K562 (cell line): ENCODE results near the gene CHRND. TPM values are rescaled to one million over a fixed set of nuclear protein-coding genes. Genes with fewer than 3 reads are reported as not detected.

Experiments
- ATAC-seq: fragments of 200-7000 bp; cut with Tn5 transposase; 3 replicates; pipeline ENCODE4 v1.9.1; 2020; ENCODE audit warnings: moderate library complexity
- BruUV-seq: library from RNA; stranded (reverse); fragments of 400-500 nt; replicated peaks from 2 replicates; lab custom pipeline; 2021; lab: Mats Ljungman, UMichigan
- CTCF ChIA-PET: fragments of 300-600 bp; formaldehyde crosslinking; extraction: SDS; loops from one replicate; lab custom pipeline; 2021; ENCODE audit warnings: low intra/inter-chr PET ratio; lab: Yijun Ruan, JAX
- POLR2A ChIA-PET: fragments of 300-600, 350-650 bp; sonication (Branson Sonifier 250); formaldehyde crosslinking; extraction: SDS; loops from one replicate; lab custom pipeline; 2021; ENCODE audit warnings: antibody characterized with exemption, inconsistent platforms; lab: Yijun Ruan, JAX
- DNase-seq, 4 experiments: peaks; one replicate each; pipeline versions ENCODE4 v3.0.0 to v3.0.0-alpha.2; 2011 to 2018; ENCODE audit warnings: low spot score in 3 of 4, mixed read lengths in 3 of 4; ENCODE audit errors: extremely low read depth in 1 of 4
- FAIRE-seq: peaks from 2 replicates; lab custom pipeline; 2011; peaks lifted over from hg19 to GRCh38; lab: Jason Lieb, UNC
- H2AFZ ChIP-seq: 2 replicates; pipeline ENCODE4 v1.6.0; 2011; ENCODE audit warnings: low read depth, low read length, control low read depth, inconsistent platforms
- H3K27ac ChIP-seq: fragments of 200-600 bp; 3 replicates; pipeline ENCODE4 v1.8.0; 2011; ENCODE audit warnings: low read depth, mild to moderate bottlenecking, control low read depth, inconsistent platforms, low read length, moderate library complexity, mixed read lengths; ENCODE audit errors: extremely low read depth
- H3K27me3 ChIP-seq, 2 experiments: fragments of 300-600 bp in 1 of 2; 2 replicates in 1 of 2; 3 replicates in 1 of 2; pipeline versions ENCODE4 v1.6.0 to v1.8.0; 2011; ENCODE audit warnings: inconsistent platforms in 2 of 2, low read length in 2 of 2, mild to moderate bottlenecking in 1 of 2, mixed read lengths in 1 of 2, moderate library complexity in 1 of 2; ENCODE audit not compliant: control insufficient read depth in 2 of 2, insufficient read depth in 2 of 2
- H3K36me3 ChIP-seq: fragments of 300-600 bp; 3 replicates; pipeline ENCODE4 v1.8.0; 2011; ENCODE audit warnings: mild to moderate bottlenecking, low read length, inconsistent platforms; ENCODE audit not compliant: control insufficient read depth, insufficient read depth
- H3K4me1 ChIP-seq, 2 experiments: fragments of 200-600 bp in 1 of 2; replicated peaks in 1 of 2; 2 replicates in 1 of 2; 3 replicates in 1 of 2; pipeline versions ENCODE4 v1.5.1 to v1.8.0; 2011; ENCODE audit warnings: inconsistent platforms in 2 of 2, low read length in 2 of 2, mild to moderate bottlenecking in 1 of 2, mixed read lengths in 1 of 2, moderate library complexity in 1 of 2; ENCODE audit not compliant: control insufficient read depth in 2 of 2, insufficient read depth in 2 of 2
- H3K4me2 ChIP-seq: 2 replicates; pipeline ENCODE4 v1.6.1; 2011; ENCODE audit warnings: low read length, control low read depth, inconsistent platforms, mixed read lengths; ENCODE audit not compliant: insufficient read depth
- H3K4me3 ChIP-seq: fragments of 200-600 bp; sonication (generic), shearing (Covaris generic); 2 replicates; pipeline ENCODE4 v1.5.1; 2016; ENCODE audit warnings: control low read depth, inconsistent platforms
- H3K79me2 ChIP-seq: fragments of 200-600 bp; 3 replicates; pipeline ENCODE4 v1.8.0; 2011; ENCODE audit warnings: low read length, inconsistent platforms; ENCODE audit not compliant: control insufficient read depth, insufficient read depth
- H3K9ac ChIP-seq, 2 experiments: 2 replicates each; pipeline versions ENCODE4 v1.6.0 to v1.6.1; 2011; ENCODE audit warnings: low read depth in 2 of 2, low read length in 2 of 2, control low read depth in 1 of 2, inconsistent platforms in 1 of 2, mild to moderate bottlenecking in 1 of 2, mixed read lengths in 1 of 2; ENCODE audit not compliant: insufficient read depth in 1 of 2
- H3K9me1 ChIP-seq: one replicate; pipeline ENCODE4 v1.6.0; 2011; ENCODE audit warnings: inconsistent platforms, mild to moderate bottlenecking, low read length, moderate library complexity; ENCODE audit not compliant: control insufficient read depth, insufficient read depth
- H3K9me3 ChIP-seq: replicated peaks from 2 replicates; pipeline ENCODE4 v1.5.1; 2011; ENCODE audit warnings: low read depth, low read length, inconsistent platforms; ENCODE audit not compliant: control insufficient read depth, insufficient read depth
- H4K20me1 ChIP-seq: replicated peaks from 2 replicates; pipeline ENCODE4 v1.6.1; 2011; ENCODE audit warnings: low read length, inconsistent platforms, mixed read lengths; ENCODE audit not compliant: control insufficient read depth, insufficient read depth
- ARID1B ChIP-seq: fragments of 450-650 bp; IDR thresholded peaks from 2 replicates; pipeline ENCODE4 v1.6.1; 2016; ENCODE audit warnings: antibody characterized with exemption, mild to moderate bottlenecking, inconsistent platforms
- CSDE1 ChIP-seq, 2 experiments: fragments of 450-650 bp; IDR thresholded peaks; 2 replicates each; pipeline ENCODE4 v1.6.1; 2016; ENCODE audit warnings: mild to moderate bottlenecking in 1 of 2
- SMC3 ChIP-seq: conservative IDR thresholded peaks from 2 replicates; pipeline ENCODE4 v1.6.1; 2011; ENCODE audit warnings: low read depth, low read length, improper control_type of control experiment; ENCODE audit not compliant: insufficient read depth
- TBL1XR1 ChIP-seq, 2 experiments: IDR thresholded peaks; 2 replicates each; pipeline ENCODE4 v1.6.1; 2012; ENCODE audit warnings: improper control_type of control experiment in 2 of 2, low read length in 2 of 2, mild to moderate bottlenecking in 1 of 2
- ZNF134 ChIP-seq: fragments of 250-450 bp; sonication (Bioruptor Pico); conservative IDR thresholded peaks from 2 replicates; pipeline ENCODE4 v1.4.0; 2020
- ZNF165 ChIP-seq: fragments of 250-450 bp; sonication (Bioruptor Pico); IDR thresholded peaks from 2 replicates; pipeline ENCODE4 v1.4.0; 2020; ENCODE audit warnings: borderline replicate concordance
- ZNF444 ChIP-seq: fragments of 250-450 bp; sonication (Bioruptor Pico); IDR thresholded peaks from 2 replicates; pipeline ENCODE4 v1.4.0; 2020; ENCODE audit warnings: mild to moderate bottlenecking, moderate library complexity
- ZNF707 ChIP-seq: fragments of 250-450 bp; sonication (Bioruptor Pico); conservative IDR thresholded peaks from 2 replicates; pipeline ENCODE4 v1.8.0; 2022; ENCODE audit warnings: inconsistent platforms, mild to moderate bottlenecking, moderate library complexity
- WGBS: fragments of 100-300 bp; shearing (Covaris generic); methylation state at CpG from one replicate; pipeline ENCODE4 v1.1.6; 2016; ENCODE audit warnings: low coverage, mixed read lengths; ENCODE audit not compliant: insufficient coverage; ENCODE audit errors: missing lambda C conversion rate; 5-methylcytosine and 5-hydroxymethylcytosine counted together
- in situ Hi-C: fragments of 300-500 bp; cut with MboI; formaldehyde crosslinking; loops from 4 replicates; pipeline ENCODE4 v1.15.0; 2018; ENCODE audit warnings: inconsistent platforms, mixed read lengths
- intact Hi-C: fragments of 100-400 bp; cut with micrococcal nuclease; formaldehyde crosslinking; loops from 2 replicates; pipeline ENCODE4 v1.14.2; 2022
- polyA plus RNA-seq, 8 experiments: library from polyadenylated mRNA; depleted of rRNA in 4 of 8; stranded (reverse) in 5 of 8; unstranded in 3 of 8; fragments of >200 nt; fragmentation: Nextera tagmentation in 2 of 8; fragmentation: Illumina TruSeq in 1 of 8; extraction: Ambion mirVana in 2 of 8; extraction: Trizol in 1 of 8; gene quantifications; 2 replicates each; pipeline versions ENCODE4 v1.2.1 to v1.2.3, GENCODE V29; 2011 to 2014; ENCODE audit warnings: inconsistent platforms in 1 of 8, missing spikeins in 1 of 8
- total RNA-seq, 7 experiments: library from RNA; depleted of rRNA in 6 of 7; stranded (reverse); fragments of >200 nt in 6 of 7; fragmentation: Illumina TruSeq in 2 of 7; extraction: Trizol in 2 of 7; gene quantifications; 2 replicates each; pipeline versions ENCODE4 v1.2.1 to v1.2.3, GENCODE V29; 2011 to 2021; ENCODE audit warnings: low replicate concordance in 1 of 7
- TF ChIP-seq, protein P1 (sequence below): fragments of 450-650 bp; IDR thresholded peaks from 2 replicates; pipeline ENCODE4 v1.6.1; 2016; ENCODE audit warnings: low read depth
- TF ChIP-seq, protein P2 (sequence below): fragments of 250-450 bp; sonication (Bioruptor Pico); IDR thresholded peaks from 2 replicates; pipeline ENCODE4 v1.5.0; 2021
- TF ChIP-seq, protein P3 (sequence below): sonication (generic); formaldehyde crosslinking; IDR thresholded peaks from 2 replicates; pipeline ENCODE4 v1.9.0; 2022; ENCODE audit warnings: mild to moderate bottlenecking, missing genetic modification reagents

The CHRND gene
- total and polyA plus RNA-seq, 9 of the 15 experiments (the other 6 are each of a cell fraction or from before 2014, with no cell fraction given): not detected

DNA sequence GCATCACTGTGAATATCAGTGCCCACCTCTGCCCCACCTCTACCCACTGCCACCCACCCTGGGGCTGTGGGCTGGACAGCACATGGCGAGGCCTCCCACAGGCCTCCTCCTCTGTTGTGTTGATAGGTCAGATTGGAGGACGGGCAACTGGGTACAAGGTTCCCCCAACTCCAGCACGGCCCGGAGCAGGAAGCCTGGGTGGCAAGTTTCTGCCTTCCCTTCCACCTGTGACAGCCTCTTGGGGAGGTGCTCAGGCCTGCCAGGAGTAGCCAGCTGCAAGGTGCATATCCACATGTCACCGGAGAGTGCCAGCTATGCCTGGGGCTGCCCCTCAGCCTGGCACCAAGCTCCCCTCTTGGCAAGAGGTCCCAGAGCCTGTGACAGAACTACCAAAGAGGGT is 31.4 kb upstream of the CHRND start:
- Histone ChIP-seq H3K9me3 (no peaks in the 10 kb centered on the region), H2AFZ (no peak overlapping the region), H3K79me2 (no peaks in the 10 kb centered on the region), H3K9ac (no peak overlapping the region), H3K4me2 (no peak overlapping the region), H3K27ac (no peak overlapping the region), H3K9me1 (no peaks in the 10 kb centered on the region), H3K4me3 (no peak overlapping the region), H3K4me1 (no peaks in the 10 kb centered on the region), H3K36me3 (no peaks in the 10 kb centered on the region), H4K20me1 (no peaks in the 10 kb centered on the region), H3K27me3 (peaks cover 0 to 38% of the 10 kb centered on the region in 2 experiments; a peak in 2 of 5 replicates)
- FAIRE-seq (no peak), ATAC-seq (no peak), DNase-seq (no peak)
- in situ Hi-C loops: no loop called here
- WGBS: 0% methylated on average over 1 of the region's 5 CpGs
- POLR2A ChIA-PET: interaction anchor here (0.7 to 1.2 kb wide), 2 partner anchors 16 to 65 kb away, joined by 3 read pairs; no protein-coding TSS in a partner anchor
- CTCF ChIA-PET: no interaction called here
- no TSS peak for BruUV-seq
- intact Hi-C loops: no loop called here
- no peak for TF ChIP-seq SMC3
- TF ChIP-seq ARID1B: no peak
- no peak for TF ChIP-seq CSDE1 (IDR thresholded peaks at IDR 0.05)
- no peak for TF ChIP-seq ZNF707 (CRISPR knock-in tag)
- TF ChIP-seq, protein P1, sequence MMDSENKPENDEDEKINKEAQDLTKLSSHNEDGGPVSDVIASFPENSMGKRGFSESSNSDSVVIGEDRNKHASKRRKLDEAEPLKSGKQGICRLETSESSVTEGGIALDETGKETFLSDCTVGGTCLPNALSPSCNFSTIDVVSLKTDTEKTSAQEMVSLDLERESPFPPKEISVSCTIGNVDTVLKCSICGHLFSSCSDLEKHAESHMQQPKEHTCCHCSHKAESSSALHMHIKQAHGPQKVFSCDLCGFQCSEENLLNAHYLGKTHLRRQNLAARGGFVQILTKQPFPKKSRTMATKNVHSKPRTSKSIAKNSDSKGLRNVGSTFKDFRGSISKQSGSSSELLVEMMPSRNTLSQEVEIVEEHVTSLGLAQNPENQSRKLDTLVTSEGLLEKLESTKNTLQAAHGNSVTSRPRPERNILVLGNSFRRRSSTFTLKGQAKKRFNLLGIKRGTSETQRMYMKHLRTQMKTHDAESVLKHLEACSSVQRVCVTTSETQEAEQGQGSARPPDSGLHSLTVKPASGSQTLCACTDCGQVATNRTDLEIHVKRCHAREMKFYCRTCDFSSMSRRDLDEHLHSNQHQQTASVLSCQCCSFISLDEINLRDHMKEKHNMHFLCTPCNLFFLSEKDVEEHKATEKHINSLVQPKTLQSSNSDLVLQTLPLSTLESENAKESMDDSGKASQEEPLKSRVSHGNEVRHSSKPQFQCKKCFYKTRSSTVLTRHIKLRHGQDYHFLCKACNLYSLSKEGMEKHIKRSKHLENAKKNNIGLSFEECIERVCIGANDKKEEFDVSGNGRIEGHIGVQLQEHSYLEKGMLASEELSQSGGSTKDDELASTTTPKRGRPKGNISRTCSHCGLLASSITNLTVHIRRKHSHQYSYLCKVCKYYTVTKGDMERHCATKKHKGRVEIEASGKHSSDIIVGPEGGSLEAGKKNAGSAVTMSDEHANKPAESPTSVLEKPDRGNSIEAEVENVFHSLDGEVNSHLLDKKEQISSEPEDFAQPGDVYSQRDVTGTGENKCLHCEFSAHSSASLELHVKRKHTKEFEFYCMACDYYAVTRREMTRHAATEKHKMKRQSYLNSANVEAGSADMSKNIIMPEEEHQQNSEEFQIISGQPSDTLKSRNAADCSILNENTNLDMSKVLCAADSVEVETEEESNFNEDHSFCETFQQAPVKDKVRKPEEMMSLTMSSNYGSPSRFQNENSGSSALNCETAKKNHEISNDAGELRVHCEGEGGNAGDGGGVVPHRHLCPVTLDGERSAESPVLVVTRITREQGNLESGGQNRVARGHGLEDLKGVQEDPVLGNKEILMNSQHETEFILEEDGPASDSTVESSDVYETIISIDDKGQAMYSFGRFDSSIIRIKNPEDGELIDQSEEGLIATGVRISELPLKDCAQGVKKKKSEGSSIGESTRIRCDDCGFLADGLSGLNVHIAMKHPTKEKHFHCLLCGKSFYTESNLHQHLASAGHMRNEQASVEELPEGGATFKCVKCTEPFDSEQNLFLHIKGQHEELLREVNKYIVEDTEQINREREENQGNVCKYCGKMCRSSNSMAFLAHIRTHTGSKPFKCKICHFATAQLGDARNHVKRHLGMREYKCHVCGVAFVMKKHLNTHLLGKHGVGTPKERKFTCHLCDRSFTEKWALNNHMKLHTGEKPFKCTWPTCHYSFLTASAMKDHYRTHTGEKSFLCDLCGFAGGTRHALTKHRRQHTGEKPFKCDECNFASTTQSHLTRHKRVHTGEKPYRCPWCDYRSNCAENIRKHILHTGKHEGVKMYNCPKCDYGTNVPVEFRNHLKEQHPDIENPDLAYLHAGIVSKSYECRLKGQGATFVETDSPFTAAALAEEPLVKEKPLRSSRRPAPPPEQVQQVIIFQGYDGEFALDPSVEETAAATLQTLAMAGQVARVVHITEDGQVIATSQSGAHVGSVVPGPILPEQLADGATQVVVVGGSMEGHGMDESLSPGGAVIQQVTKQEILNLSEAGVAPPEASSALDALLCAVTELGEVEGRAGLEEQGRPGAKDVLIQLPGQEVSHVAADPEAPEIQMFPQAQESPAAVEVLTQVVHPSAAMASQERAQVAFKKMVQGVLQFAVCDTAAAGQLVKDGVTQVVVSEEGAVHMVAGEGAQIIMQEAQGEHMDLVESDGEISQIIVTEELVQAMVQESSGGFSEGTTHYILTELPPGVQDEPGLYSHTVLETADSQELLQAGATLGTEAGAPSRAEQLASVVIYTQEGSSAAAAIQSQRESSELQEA: no peak
- TF ChIP-seq ZNF134 (CRISPR knock-in tag): no peak
- TF ChIP-seq, protein P2, sequence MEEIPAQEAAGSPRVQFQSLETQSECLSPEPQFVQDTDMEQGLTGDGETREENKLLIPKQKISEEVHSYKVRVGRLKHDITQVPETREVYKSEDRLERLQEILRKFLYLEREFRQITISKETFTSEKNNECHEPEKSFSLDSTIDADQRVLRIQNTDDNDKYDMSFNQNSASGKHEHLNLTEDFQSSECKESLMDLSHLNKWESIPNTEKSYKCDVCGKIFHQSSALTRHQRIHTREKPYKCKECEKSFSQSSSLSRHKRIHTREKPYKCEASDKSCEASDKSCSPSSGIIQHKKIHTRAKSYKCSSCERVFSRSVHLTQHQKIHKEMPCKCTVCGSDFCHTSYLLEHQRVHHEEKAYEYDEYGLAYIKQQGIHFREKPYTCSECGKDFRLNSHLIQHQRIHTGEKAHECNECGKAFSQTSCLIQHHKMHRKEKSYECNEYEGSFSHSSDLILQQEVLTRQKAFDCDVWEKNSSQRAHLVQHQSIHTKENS (CRISPR knock-in tag): no peak
- TF ChIP-seq, protein P3, sequence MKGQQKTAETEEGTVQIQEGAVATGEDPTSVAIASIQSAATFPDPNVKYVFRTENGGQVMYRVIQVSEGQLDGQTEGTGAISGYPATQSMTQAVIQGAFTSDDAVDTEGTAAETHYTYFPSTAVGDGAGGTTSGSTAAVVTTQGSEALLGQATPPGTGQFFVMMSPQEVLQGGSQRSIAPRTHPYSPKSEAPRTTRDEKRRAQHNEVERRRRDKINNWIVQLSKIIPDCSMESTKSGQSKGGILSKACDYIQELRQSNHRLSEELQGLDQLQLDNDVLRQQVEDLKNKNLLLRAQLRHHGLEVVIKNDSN (CRISPR knock-in tag): no peak
- no peak for TF ChIP-seq ZNF444 (CRISPR knock-in tag)
- TF ChIP-seq ZNF165 (CRISPR knock-in tag): no peak
- no peak for TF ChIP-seq TBL1XR1 (IDR thresholded peaks at IDR 0.05; ENCODE audit: low read length in 2 of 2)
